HEK293 (cell line): ENCODE data around the gene ABCA2.

ENCODE experiments used
- AEBP2 ChIP-seq: fragments of 450-650 bp; formaldehyde crosslinking; IDR thresholded peaks from 2 replicates; pipeline ENCODE4 v1.5.1; 2016; ENCODE audit warnings: missing biosample characterization, missing genetic modification characterization, borderline replicate concordance
- CTCF ChIP-seq: fragments of 450-650 bp; formaldehyde crosslinking; IDR thresholded peaks from 2 replicates; pipeline ENCODE4 v1.5.1; 2016; ENCODE audit warnings: missing biosample characterization, missing genetic modification characterization
- PRDM10 ChIP-seq: fragments of 450-650 bp; formaldehyde crosslinking; IDR thresholded peaks from 2 replicates; pipeline ENCODE4 v1.5.1; 2016; ENCODE audit warnings: missing biosample characterization, missing genetic modification characterization
- REST ChIP-seq: fragments of 450-650 bp; formaldehyde crosslinking; IDR thresholded peaks from 2 replicates; pipeline ENCODE4 v1.5.1; 2016; ENCODE audit warnings: missing biosample characterization, missing genetic modification characterization
- SETDB1 ChIP-seq: IDR thresholded peaks from one replicate; pipeline ENCODE4 v1.6.1; 2017; ENCODE audit warnings: mild to moderate bottlenecking, low read length, moderate library complexity, mixed read lengths; ENCODE audit not compliant: insufficient read length
- ZBTB26 ChIP-seq: fragments of 450-650 bp; formaldehyde crosslinking; optimal IDR thresholded peaks from 2 replicates; pipeline ENCODE3; 2016; ENCODE audit warnings: missing biosample characterization, mild to moderate bottlenecking, missing genetic modification characterization
- ZNF184 ChIP-seq: fragments of 450-650 bp; IDR thresholded peaks from 2 replicates; pipeline ENCODE4 v1.5.1; 2018; ENCODE audit warnings: missing biosample characterization, mild to moderate bottlenecking, missing genetic modification characterization
- ZNF23 ChIP-seq: fragments of 450-650 bp; formaldehyde crosslinking; IDR thresholded peaks from 2 replicates; pipeline ENCODE4 v1.5.1; 2016; ENCODE audit warnings: missing biosample characterization, missing genetic modification characterization, borderline replicate concordance
- ZNF24 ChIP-seq: fragments of 450-650 bp; formaldehyde crosslinking; IDR thresholded peaks from 2 replicates; pipeline ENCODE4 v1.5.1; 2016; ENCODE audit warnings: missing biosample characterization, missing genetic modification characterization
- ZNF639 ChIP-seq: fragments of 450-650 bp; formaldehyde crosslinking; IDR thresholded peaks from 2 replicates; pipeline ENCODE4 v1.5.1; 2016; ENCODE audit warnings: missing biosample characterization, missing genetic modification characterization

DNA sequence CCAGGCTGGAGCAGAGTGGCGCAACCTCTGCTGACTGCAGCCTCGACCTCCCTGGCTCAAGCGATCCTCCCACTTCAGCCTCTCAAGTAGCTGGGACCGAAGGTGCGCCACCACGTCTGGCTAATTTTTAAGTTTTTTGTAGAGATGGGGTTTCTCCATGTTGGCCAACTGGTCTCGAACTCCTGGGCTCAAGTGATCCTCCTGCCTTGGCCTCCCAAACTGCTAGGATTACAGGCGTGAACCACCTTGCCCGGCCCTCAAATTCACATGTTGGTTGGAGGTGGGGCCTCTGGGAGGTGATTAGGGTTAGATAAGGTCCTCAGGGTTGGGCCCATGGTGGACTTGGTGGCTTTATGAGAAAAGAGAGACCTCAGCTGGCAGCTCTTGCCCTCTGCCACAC is 65.9 kb downstream of the ABCA2 start:
- TF ChIP-seq ZNF184 (tag by site-specific recombination) (no peak), AEBP2 (tag by site-specific recombination) (no peak), ZBTB26 (tag by site-specific recombination) (no peak), REST (no peak), ZNF23 (no peak), ZNF639 (tag by site-specific recombination) (no peak), SETDB1 (no peak), CTCF (tag by site-specific recombination) (no peak), PRDM10 (tag by site-specific recombination) (no peak), ZNF24 (tag by site-specific recombination) (no peak)
